OCI-LY7 (cell line): ENCODE results near the gene SP140L. TPM values are rescaled to one million over a fixed set of nuclear protein-coding genes. Genes with fewer than 3 reads are reported as not detected.

ENCODE experiments used
- BruUV-seq: library from RNA; stranded (reverse); fragments of 400-500 nt; replicated peaks from 2 replicates; lab custom pipeline; 2021; lab: Mats Ljungman, UMichigan
- CTCF ChIA-PET: fragments of 300-600 bp; sonication (Branson Sonifier 250); formaldehyde crosslinking; loops from one replicate; lab custom pipeline; 2022; ENCODE audit warnings: antibody characterized with exemption; ENCODE audit not compliant: unreplicated experiment; lab: Charles Lee
- POLR2A ChIA-PET: fragments of 300-600 bp; sonication (Branson Sonifier 250); formaldehyde crosslinking; loops from one replicate; lab custom pipeline; 2022; ENCODE audit warnings: antibody characterized with exemption; lab: Charles Lee
- DNase-seq: peaks from one replicate; pipeline ENCODE4 v3.0.0-alpha.2; 2015; ENCODE audit warnings: low spot score
- H2AFZ ChIP-seq: fragments of 200-600 bp; sonication (generic), shearing (Covaris generic); 2 replicates; pipeline ENCODE4 v1.6.1; 2014; ENCODE audit warnings: mild to moderate bottlenecking, antibody characterized with exemption, low read length, moderate library complexity
- H3K27ac ChIP-seq: fragments of 200-600 bp; sonication (generic); 2 replicates; pipeline ENCODE4 v1.5.1; 2014; ENCODE audit warnings: mixed run types, low read depth, mild to moderate bottlenecking, moderate library complexity, low read length, inconsistent platforms; ENCODE audit not compliant: poor library complexity, severe bottlenecking
- H3K36me3 ChIP-seq: fragments of 200-600 bp; sonication (generic); 2 replicates; pipeline ENCODE4 v1.6.1; 2014; ENCODE audit warnings: mild to moderate bottlenecking, antibody characterized with exemption, low read length, moderate library complexity, mixed read lengths; ENCODE audit not compliant: insufficient read depth
- H3K4me1 ChIP-seq: fragments of 200-600 bp; sonication (generic); 2 replicates; pipeline ENCODE4 v1.5.1; 2014; ENCODE audit warnings: mild to moderate bottlenecking, low read length; ENCODE audit not compliant: insufficient read depth, poor library complexity, severe bottlenecking
- H3K4me2 ChIP-seq: fragments of 200-600 bp; sonication (generic); 2 replicates; pipeline ENCODE4 v1.6.1; 2014; ENCODE audit warnings: mild to moderate bottlenecking, low read length
- H3K4me3 ChIP-seq: fragments of 200-600 bp; sonication (generic); 2 replicates; pipeline ENCODE4 v1.5.1; 2014; ENCODE audit warnings: mild to moderate bottlenecking, low read depth, low read length; ENCODE audit not compliant: poor library complexity, severe bottlenecking
- H3K79me2 ChIP-seq: fragments of 200-600 bp; sonication (generic); 2 replicates; pipeline ENCODE4 v1.6.1; 2016; ENCODE audit warnings: low read depth, mild to moderate bottlenecking, low read length, moderate library complexity, mixed read lengths; ENCODE audit not compliant: insufficient read depth
- H3K9me2 ChIP-seq: fragments of 200-600 bp; sonication (generic); 2 replicates; pipeline ENCODE4 v1.6.1; 2016; ENCODE audit warnings: mild to moderate bottlenecking, low read length, mixed read lengths; ENCODE audit not compliant: insufficient read depth
- H3K9me3 ChIP-seq: fragments of 200-600 bp; sonication (generic); 2 replicates; pipeline ENCODE4 v1.6.1; 2014; ENCODE audit warnings: mild to moderate bottlenecking, mixed run types, low read length, mixed read lengths
- H4K20me1 ChIP-seq: fragments of 200-600 bp; sonication (generic); 2 replicates; pipeline ENCODE4 v1.6.1; 2014; ENCODE audit warnings: mild to moderate bottlenecking, antibody characterized with exemption, low read length, moderate library complexity, mixed read lengths; ENCODE audit not compliant: insufficient read depth
- EZH2phosphoT487 ChIP-seq: fragments of 200-600 bp; sonication (generic); IDR thresholded peaks from 2 replicates; pipeline ENCODE4 v1.6.1; 2018; ENCODE audit warnings: low read depth, borderline replicate concordance, mild to moderate bottlenecking, mixed run types, antibody characterized with exemption, low read length, moderate library complexity, mixed read lengths
- intact Hi-C: fragments of 100-400 bp; cut with micrococcal nuclease; formaldehyde crosslinking; loops from one replicate; pipeline ENCODE4 v1.10.0; 2022; ENCODE audit not compliant: unreplicated experiment
- total RNA-seq, 2 experiments: library from RNA; depleted of rRNA in 1 of 2; stranded (reverse); fragments of >200 nt in 1 of 2; shearing (Covaris generic) in 1 of 2; gene quantifications; 2 replicates each; pipeline ENCODE4 v1.2.3, GENCODE V29; 2014 to 2022
- TF ChIP-seq, protein P1 (sequence below): fragments of 200-600 bp; sonication (generic); conservative IDR thresholded peaks from 2 replicates; pipeline ENCODE4 v1.5.1; 2014; ENCODE audit warnings: mild to moderate bottlenecking, antibody characterized with exemption, low read length, moderate library complexity, mixed read lengths

SP140L gene
- total RNA-seq, 2 experiments from 2014 or later, result 10.4 to 19.3 TPM

DNA sequence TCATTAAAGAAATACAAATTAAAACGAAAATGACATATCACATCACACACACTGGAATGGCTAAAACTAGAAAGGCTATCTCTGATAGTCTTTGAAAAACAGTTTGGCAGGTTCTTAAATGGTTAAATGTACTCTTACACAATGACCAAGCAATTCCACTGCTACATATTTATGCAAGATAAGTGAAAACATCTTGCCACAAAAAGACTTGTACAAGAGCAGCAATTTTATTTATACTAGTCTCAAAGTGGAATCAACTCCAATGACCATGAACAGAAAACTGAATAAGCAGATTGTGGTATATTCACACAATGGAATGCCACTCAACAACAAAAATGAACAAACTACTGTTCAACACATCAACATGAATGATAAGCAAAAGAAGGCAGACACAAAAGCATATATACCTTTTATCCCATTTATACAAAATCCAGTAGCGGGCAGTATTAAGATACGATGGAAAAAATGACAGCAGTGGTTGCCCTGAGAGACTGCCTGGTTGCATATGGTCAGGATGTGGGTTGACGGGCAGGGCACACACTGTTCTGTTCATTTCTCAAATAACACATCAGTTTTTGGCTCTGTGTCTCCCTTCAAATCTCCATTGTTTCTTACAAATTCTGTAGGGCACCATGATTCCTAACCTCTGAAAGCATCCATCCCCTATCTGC lies 114.4 kb downstream of the SP140L start:
- Histone ChIP-seq H4K20me1 (no peaks in the 10 kb centered on the region), H3K4me3 (no peak overlapping the region), H3K9me2 (no peaks in the 10 kb centered on the region), H3K4me1 (peaks cover 13% of the 10 kb centered on the region), H3K36me3 (peaks cover 64% of the 10 kb centered on the region), H3K9me3 (peaks cover 2% of the 10 kb centered on the region; the same call in 1 of the 2 replicates), H3K27ac (no peak overlapping the region), H3K4me2 (no peak overlapping the region), H3K79me2 (peaks cover 23% of the 10 kb centered on the region; the same call in 1 of the 2 replicates), H2AFZ (no peak overlapping the region)
- no TSS peak for BruUV-seq
- TF ChIP-seq, protein P1, sequence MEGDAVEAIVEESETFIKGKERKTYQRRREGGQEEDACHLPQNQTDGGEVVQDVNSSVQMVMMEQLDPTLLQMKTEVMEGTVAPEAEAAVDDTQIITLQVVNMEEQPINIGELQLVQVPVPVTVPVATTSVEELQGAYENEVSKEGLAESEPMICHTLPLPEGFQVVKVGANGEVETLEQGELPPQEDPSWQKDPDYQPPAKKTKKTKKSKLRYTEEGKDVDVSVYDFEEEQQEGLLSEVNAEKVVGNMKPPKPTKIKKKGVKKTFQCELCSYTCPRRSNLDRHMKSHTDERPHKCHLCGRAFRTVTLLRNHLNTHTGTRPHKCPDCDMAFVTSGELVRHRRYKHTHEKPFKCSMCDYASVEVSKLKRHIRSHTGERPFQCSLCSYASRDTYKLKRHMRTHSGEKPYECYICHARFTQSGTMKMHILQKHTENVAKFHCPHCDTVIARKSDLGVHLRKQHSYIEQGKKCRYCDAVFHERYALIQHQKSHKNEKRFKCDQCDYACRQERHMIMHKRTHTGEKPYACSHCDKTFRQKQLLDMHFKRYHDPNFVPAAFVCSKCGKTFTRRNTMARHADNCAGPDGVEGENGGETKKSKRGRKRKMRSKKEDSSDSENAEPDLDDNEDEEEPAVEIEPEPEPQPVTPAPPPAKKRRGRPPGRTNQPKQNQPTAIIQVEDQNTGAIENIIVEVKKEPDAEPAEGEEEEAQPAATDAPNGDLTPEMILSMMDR, result no peak
- no peak for TF ChIP-seq EZH2phosphoT487
- peak; percentile 15 for DNase-seq
- ChIA-PET CTCF (no interaction called here), POLR2A (interaction anchor here (1.0 to 1.2 kb wide), 2 partner anchors 30 to 36 kb away, joined by 3 to 6 read pairs; no protein-coding TSS in a partner anchor)
- intact Hi-C loops, result loop anchor here (2.0 to 10.0 kb wide), 3 partner anchors 25 to 237 kb away; partner anchors contain the start of gene SP100

DNA sequence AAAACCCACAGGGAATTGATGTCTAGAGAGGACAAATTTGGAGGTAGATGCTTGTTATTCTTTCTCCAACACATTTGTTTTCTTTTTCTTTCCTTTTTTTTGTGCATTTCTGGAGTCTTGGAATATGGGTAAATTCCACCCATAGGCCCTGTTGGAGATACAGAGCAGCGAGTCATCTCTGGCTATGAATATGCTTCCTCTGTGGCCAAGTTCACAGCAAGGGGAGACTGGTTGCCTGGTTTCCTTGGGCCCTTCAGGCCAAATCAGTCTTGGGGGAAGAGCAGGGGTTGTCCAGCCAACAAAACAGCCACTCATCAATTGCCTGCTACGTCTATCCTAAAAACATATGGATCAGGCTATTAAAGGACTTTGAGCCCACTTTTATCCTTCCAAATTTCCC lies 116.5 kb downstream of the SP140L start:
- BruUV-seq, result no TSS peak
- TF ChIP-seq, protein P1, result no peak
- no peak for TF ChIP-seq EZH2phosphoT487
- no peak overlapping the region for H3K27ac ChIP-seq
- peaks cover 68% of the 10 kb centered on the region for H3K36me3 ChIP-seq
- H3K9me2 ChIP-seq, result no peaks in the 10 kb centered on the region
- intact Hi-C loops, result loop anchor here (10.0 kb wide), 2 partner anchors 161 to 239 kb away; no protein-coding TSS in a partner anchor
- H3K4me2 ChIP-seq, result no peak overlapping the region
- no peaks in the 10 kb centered on the region for H4K20me1 ChIP-seq
- peaks cover 23% of the 10 kb centered on the region; the same call in 1 of the 2 replicates for H3K79me2 ChIP-seq
- no peak overlapping the region for H2AFZ ChIP-seq
- peaks cover 30% of the 10 kb centered on the region for H3K4me1 ChIP-seq
- no peak overlapping the region for H3K4me3 ChIP-seq
- no peaks in the 10 kb centered on the region; the same call in 1 of the 2 replicates for H3K9me3 ChIP-seq
- ChIA-PET CTCF (no interaction called here), POLR2A (no interaction called here)
- no peak for DNase-seq

DNA sequence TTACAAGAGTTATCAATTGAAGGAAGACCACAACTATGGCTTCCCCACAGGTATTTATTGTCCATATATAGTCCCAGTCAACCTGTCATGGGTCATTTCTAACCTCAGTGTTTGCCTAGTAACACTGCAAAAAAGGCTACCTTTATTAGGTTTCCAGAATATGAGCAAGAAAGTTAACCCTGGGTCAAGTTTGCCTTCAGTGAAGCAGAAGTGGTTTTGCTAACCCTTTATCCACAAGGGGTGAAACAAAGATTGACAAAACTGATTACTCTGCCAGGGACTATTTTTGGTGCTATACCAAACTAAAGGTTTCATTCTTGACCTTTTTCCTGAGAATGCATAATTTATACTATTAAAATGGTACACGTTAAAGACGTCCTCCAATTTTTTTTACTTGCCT lies 117.8 kb downstream of the SP140L start:
- Histone ChIP-seq H2AFZ (no peak overlapping the region), H3K9me2 (no peaks in the 10 kb centered on the region), H3K79me2 (peaks cover 12% of the 10 kb centered on the region; the same call in 1 of the 2 replicates), H3K4me1 (peaks cover 33% of the 10 kb centered on the region), H3K27ac (no peak overlapping the region), H3K4me2 (no peak overlapping the region), H3K36me3 (peaks cover 75% of the 10 kb centered on the region), H3K9me3 (no peaks in the 10 kb centered on the region; the same call in 1 of the 2 replicates), H3K4me3 (no peak overlapping the region), H4K20me1 (no peaks in the 10 kb centered on the region)
- intact Hi-C loops, result loop anchor here (10.0 kb wide), 2 partner anchors 160 to 240 kb away; no protein-coding TSS in a partner anchor
- POLR2A ChIA-PET, result interaction anchor here (0.9 kb wide), 1 partner anchor 18 kb away, joined by 3 read pairs; no protein-coding TSS in a partner anchor
- CTCF ChIA-PET, result no interaction called here
- no TSS peak for BruUV-seq
- no peak for DNase-seq
- TF ChIP-seq, protein P1, result no peak
- no peak for TF ChIP-seq EZH2phosphoT487
